ENCODE results near the gene COG2.
"Not testable (repeated sequence)": the region's sequence is repeated elsewhere in the genome, so short reads cannot be mapped to it uniquely, and the experiment has no call there.

The COG2 gene

DNA sequence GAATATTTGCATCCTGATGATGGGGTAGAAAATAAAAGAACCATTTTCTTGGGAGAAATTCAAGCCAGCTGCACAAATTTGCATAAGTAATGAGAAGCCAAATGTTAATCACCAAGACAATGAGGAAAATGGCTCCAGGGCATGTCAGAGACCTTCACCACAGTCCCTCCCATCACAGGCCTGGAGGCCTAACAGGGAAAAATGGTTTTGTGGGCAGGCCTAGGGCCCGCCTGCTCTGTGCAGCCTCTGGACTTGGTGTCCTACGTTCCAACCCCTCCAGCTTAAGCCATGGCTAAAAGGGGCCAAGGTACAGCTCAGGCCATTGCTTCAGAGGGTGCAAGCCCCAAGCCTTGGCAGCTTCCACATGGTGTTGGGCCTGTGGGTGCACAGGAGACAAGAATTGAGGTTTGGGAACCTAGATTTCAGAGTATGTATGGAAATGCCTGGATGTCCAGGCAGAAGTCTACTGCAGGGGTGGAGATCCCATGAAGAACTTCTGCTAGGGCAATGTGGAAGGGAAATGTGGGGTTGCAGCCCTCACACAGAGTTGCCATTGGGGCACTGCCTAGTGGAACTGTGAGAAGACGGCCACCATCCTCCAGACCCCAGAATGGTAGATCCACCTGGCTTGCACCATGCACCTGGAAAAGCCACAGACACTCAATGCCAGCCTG lies 79.7 kb downstream of the COG2 start:
- DNase-seq: not testable (repeated sequence)

DNA sequence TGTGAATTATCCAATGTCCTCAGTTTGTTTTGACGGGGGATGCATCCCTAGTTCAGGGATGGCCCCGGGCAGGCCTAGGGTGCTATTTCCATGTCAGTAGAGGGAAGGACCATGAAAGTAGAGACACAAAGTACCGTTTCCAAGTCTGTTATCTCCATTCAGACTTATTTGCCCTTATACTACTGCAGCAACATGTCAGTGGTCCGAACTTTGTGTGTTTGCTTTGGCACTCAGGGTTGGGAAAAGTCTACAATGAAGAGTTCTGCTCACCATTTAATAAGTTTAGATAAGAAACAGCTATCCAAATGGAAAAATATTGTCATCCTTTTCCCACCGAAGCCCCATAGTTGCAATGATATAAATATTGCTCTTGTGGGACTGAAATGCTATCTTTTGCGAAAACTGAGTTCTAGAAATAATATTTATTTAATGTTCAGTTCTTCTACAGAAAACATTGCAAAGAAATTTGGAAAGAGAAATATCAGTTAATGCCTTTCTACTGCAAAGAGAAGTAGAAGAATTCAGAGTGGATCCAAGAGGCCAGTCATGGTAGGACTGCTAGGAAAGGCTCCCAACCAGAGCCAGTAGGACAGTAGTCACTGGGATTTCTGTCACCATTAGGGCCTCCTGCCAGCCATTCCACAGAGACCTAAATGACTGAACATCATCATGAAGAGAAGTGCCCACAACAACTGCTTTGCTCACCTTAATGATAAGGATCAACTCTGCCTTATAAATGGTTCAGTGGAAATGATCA lies 83.2 kb downstream of the COG2 start:
- no peak for DNase-seq

DNA sequence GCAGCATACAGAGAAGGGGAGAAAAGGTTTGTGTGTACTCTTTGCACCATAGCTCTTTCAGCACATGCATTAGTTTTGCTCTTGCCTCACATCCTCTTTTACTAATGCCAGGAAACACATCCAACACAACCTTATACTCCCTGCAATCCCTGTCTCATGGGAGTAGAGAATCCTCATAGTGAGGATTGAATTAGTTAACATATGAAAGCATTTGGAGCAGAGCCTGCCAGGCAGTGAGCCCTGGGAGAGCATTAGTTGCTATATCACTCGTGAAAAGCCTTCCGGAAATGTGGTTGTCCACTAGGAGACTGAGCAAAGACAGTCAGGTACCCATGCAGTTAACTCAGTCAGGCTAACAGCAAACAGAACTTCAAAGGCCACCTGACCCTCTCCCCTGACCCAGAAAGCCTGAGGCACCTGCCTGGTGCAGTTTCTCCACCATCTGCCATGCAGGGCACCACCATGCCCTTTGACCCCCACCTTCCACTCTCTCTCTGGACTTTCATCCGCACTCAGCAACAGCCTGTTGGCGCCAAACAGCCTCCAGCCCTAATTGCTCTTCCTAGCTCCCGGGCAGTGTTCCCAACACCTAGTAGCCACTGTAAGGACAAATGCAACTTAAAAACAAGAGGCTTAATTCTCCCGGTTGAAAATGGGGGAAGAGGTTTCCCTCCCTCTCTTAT lies 86.6 kb downstream of the COG2 start:
- no peak for DNase-seq

DNA sequence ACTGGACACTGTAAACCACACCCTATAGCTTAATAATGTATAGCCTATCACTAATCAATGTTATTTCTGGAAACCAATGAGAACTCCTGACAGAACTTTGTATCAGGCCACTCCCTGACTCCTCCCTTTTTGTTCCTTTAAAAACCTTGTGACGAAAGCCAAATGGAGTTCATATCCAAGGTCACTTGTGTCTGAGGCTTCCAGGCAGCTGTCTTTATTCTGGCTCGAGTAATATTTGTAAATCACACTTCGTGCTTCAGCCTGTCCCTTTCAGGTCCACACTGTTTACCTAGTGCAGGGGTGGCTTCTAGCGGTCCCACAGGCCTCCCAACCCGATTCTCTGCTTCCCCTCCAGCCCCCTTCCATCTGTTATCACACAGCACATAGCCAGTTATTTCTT lies 88.7 kb downstream of the COG2 start:
- DNase-seq: no peak

DNA sequence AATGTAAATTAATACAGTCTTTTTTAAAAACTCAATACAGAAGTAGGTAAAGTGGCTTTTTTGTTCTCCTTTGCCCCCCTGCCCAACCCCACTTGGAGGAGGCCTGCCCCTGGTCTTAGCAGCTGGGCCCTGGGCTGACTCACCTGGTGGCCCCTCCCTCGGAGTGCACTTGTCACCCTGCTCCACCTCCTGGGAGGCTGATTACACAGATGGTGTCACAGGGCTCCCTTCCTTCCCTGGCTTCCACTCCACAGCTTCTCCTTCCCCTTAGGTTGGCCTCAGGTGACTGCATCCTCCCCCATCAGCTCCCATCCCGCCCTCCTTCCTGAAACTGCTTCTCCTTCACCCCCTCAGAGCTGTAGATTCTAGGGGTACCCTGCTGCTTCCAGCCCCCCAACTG lies 93.2 kb downstream of the COG2 start:
- no peak for DNase-seq

DNA sequence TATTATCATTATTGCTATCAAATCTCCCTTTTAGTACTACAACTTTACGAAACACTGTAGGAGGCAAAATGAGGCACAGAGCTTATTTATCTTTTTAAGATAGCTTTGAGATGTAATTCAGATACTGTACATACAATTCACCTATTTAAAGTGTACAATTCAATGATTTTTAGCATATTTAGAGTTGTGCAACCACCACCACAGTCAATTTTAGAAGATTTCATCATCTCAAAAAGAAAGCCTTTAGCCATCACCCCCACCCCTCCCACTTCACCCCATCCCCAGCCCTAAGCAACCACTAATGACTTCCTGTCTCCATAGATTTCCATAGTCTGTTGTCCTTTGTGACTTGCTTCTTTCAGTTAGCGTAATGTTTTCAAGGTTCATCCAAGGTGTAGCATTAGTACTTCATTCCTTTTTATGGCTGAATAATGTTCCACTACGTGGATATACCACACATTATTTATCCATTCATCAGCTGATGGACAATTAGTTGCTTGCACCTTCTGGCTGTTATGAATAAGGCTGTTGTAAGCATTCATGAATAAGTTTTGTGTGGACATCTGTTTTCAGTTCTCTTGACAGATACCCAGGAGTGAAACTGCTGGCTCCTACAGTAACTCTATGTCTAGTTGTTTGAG lies 95.5 kb downstream of the COG2 start:
- no peak for DNase-seq

DNA sequence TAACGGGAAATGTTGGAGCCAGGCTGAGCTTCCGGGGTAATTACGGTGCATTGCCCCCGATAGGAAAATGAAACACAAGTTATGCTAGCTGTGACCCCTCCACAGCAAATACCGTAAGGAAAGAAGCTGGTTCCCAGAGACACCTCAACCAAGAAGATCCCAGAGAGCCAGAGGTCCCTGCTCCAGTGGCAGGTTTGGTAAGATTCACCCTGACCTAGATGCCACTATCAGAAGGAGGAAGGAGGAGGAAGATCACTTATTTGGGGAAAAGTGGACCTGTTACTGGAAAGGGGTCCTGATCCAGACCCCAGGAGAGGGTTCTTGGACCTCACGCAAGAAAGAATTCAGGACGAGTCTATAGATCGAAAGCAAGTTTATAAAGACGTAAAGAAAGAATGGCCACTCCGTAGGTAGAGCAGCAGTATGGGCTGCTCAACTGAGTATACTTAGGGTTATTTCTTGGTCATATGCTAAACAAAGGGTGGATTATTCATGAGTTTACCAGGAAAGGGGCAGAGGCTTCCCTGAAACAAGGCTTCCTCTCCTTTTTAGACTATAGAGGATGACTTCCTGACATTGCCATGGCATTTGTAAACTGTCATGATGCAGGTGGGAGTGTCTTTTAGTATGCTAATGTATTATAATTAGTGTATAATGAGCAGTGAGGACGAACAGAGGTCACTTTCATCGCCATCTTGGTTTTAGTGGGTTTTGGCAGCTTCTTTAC lies 97.4 kb downstream of the COG2 start:
- no peak for DNase-seq
